ENCODE data around the gene BCORL1.

The BCORL1 gene

GRCh38 chrX:130091980-130092522 lies 109.6 kb downstream of the BCORL1 start:
- Histone ChIP-seq H3K9me3 (ENCODE audit: control insufficient read depth, insufficient read depth, low read length) (no peaks in the 10 kb centered on the region), H3K9ac (ENCODE audit: low read depth, low read length) (no peak overlapping the region), H3K4me3 (ENCODE audit: low read depth, low read length) (no peak overlapping the region), H3K4me1 (ENCODE audit: control insufficient read depth, insufficient read depth, low read length) (no peaks in the 10 kb centered on the region), H3K36me3 (ENCODE audit: control insufficient read depth, insufficient read depth, low read length) (no peaks in the 10 kb centered on the region), H3K27me3 (ENCODE audit: control insufficient read depth, insufficient read depth, low read length) (no peaks in the 10 kb centered on the region)

DNA sequence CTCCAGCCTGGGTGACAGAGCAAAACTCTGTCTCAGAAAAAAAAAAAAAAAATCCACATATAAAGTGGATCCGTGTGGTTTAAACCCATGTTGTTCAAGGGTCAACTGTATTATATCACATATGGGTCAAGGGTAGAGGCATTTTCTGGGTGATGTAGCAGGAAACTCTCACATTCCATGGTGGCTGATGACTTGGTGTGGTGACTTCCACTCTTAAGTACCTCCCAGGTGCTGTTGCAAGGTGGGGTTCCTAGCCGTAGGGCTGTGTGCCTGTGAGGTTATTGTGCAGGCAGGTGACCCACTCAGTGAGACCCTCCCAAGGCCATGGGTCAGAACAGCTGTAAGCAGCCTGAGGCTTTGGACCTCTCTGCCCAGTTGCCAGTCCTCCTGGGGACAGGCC lies 110.8 kb downstream of the BCORL1 start:
- Histone ChIP-seq H3K9me3 (ENCODE audit: control insufficient read depth, insufficient read depth, low read length) (no peaks in the 10 kb centered on the region), H3K27me3 (ENCODE audit: control insufficient read depth, insufficient read depth, low read length) (no peaks in the 10 kb centered on the region), H3K4me1 (ENCODE audit: control insufficient read depth, insufficient read depth, low read length) (peaks cover 2% of the 10 kb centered on the region)

DNA sequence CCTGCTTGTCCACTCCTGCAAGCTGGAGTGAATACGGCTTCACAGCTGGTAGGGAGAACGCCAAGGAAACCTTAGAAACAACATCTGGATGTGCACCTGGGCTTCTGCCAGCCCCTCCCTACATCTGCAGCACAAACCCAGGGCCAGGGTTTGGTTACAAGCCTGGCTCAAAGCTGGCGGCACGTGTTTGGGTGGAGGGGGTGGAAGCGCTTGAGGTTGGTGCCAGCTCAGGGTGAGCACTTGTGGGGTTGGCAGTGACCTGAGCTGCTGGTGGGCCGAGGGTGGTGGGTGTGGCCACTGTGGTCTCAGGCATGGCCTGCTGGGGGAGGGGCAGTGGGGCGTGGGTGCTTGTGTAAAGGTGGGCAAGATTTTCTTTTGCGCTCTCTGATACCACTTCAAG lies 112.3 kb downstream of the BCORL1 start:
- no peaks in the 10 kb centered on the region for H3K9me3 ChIP-seq (ENCODE audit: control insufficient read depth, insufficient read depth, low read length)

More for the DNA sequence above, 110.8 kb downstream of the BCORL1 start:
- Histone ChIP-seq H3K36me3 (ENCODE audit: control insufficient read depth, insufficient read depth, low read length) (no peaks in the 10 kb centered on the region), H3K4me3 (ENCODE audit: low read depth, low read length) (no peak overlapping the region), H3K9ac (ENCODE audit: low read depth, low read length) (no peak overlapping the region)

GRCh38 chrX:130095249-130096030 lies 113.0 kb downstream of the BCORL1 start:
- Histone ChIP-seq H3K36me3 (ENCODE audit: control insufficient read depth, insufficient read depth, low read length) (no peaks in the 10 kb centered on the region), H3K4me3 (ENCODE audit: low read depth, low read length) (no peak overlapping the region), H3K9ac (ENCODE audit: low read depth, low read length) (no peak overlapping the region), H3K9me3 (ENCODE audit: control insufficient read depth, insufficient read depth, low read length) (no peaks in the 10 kb centered on the region), H3K27me3 (ENCODE audit: control insufficient read depth, insufficient read depth, low read length) (no peaks in the 10 kb centered on the region), H3K4me1 (ENCODE audit: control insufficient read depth, insufficient read depth, low read length) (peaks cover 2% of the 10 kb centered on the region)

More for the DNA sequence above, 112.3 kb downstream of the BCORL1 start:
- peaks cover 2% of the 10 kb centered on the region for H3K4me1 ChIP-seq (ENCODE audit: control insufficient read depth, insufficient read depth, low read length)
- H3K27me3 ChIP-seq (ENCODE audit: control insufficient read depth, insufficient read depth, low read length) = no peaks in the 10 kb centered on the region
- H3K9ac ChIP-seq (ENCODE audit: low read depth, low read length) = no peak overlapping the region
- H3K36me3 ChIP-seq (ENCODE audit: control insufficient read depth, insufficient read depth, low read length) = no peaks in the 10 kb centered on the region
- no peak overlapping the region for H3K4me3 ChIP-seq (ENCODE audit: low read depth, low read length)

- Histone ChIP-seq H3K27me3 (ENCODE audit: control insufficient read depth, insufficient read depth, low read length) (no peaks in the 10 kb centered on the region), H3K36me3 (ENCODE audit: control insufficient read depth, insufficient read depth, low read length) (no peaks in the 10 kb centered on the region), H3K9ac (ENCODE audit: low read depth, low read length) (no peak overlapping the region), H3K9me3 (ENCODE audit: control insufficient read depth, insufficient read depth, low read length) (no peaks in the 10 kb centered on the region), H3K4me1 (ENCODE audit: control insufficient read depth, insufficient read depth, low read length) (peaks cover 2% of the 10 kb centered on the region), H3K4me3 (ENCODE audit: low read depth, low read length) (no peak overlapping the region)
Measured at GRCh38 chrX:130097507-130098209, 115.2 kb downstream of the BCORL1 start.

DNA sequence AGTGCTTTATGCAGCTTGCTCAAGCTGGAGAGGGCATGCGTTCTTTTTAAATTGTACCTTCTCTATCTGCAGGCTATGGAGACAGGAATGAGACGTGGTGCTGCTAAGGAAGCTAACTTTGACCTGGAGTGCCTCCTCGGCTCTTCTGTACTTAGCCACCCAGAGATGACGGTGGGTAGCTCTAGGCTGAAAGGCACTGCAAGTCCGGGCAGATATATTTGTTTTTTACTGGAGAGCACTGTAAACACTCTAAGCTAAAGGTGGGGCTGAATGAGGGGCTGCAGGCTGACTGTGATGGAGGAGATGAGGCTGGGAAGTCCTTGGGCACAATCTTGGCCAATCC lies 115.7 kb downstream of the BCORL1 start:
- H3K4me1 ChIP-seq (ENCODE audit: control insufficient read depth, insufficient read depth, low read length) = peaks cover 5% of the 10 kb centered on the region
- no peaks in the 10 kb centered on the region for H3K27me3 ChIP-seq (ENCODE audit: control insufficient read depth, insufficient read depth, low read length)
- H3K9me3 ChIP-seq (ENCODE audit: control insufficient read depth, insufficient read depth, low read length) = no peaks in the 10 kb centered on the region
- no peak overlapping the region for H3K4me3 ChIP-seq (ENCODE audit: low read depth, low read length)
- no peaks in the 10 kb centered on the region for H3K36me3 ChIP-seq (ENCODE audit: control insufficient read depth, insufficient read depth, low read length)
- H3K9ac ChIP-seq (ENCODE audit: low read depth, low read length) = no peak overlapping the region

- no peak overlapping the region for H3K9ac ChIP-seq (ENCODE audit: low read depth, low read length)
- peaks cover 13% of the 10 kb centered on the region for H3K4me1 ChIP-seq (ENCODE audit: control insufficient read depth, insufficient read depth, low read length)
- no peaks in the 10 kb centered on the region for H3K9me3 ChIP-seq (ENCODE audit: control insufficient read depth, insufficient read depth, low read length)
- no peaks in the 10 kb centered on the region for H3K36me3 ChIP-seq (ENCODE audit: control insufficient read depth, insufficient read depth, low read length)
- no peak overlapping the region for H3K4me3 ChIP-seq (ENCODE audit: low read depth, low read length)
- no peaks in the 10 kb centered on the region for H3K27me3 ChIP-seq (ENCODE audit: control insufficient read depth, insufficient read depth, low read length)
Measured at GRCh38 chrX:130100180-130100579, 117.7 kb downstream of the BCORL1 start.

DNA sequence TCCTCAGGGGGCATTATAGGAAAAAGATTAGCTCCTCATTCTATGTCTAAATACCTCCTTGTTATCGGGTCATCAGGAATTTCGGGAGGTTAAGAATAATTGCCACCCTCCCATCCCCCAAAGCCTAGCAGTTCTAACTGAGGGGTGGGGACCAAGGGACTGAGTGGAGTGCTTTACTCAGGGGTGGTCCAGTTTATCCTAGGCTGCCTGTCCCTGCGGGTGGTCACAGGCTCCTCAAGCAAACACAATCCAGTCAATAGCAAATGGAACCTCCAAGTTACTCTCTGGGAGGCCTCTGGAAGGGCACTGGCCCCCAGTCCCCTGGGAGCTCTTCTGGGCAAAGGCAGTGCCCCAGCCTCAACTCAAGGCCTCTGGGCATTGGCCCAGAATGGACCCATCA lies 121.2 kb downstream of the BCORL1 start:
- Histone ChIP-seq H3K27me3 (ENCODE audit: control insufficient read depth, insufficient read depth, low read length) (peaks cover 7% of the 10 kb centered on the region), H3K36me3 (ENCODE audit: control insufficient read depth, insufficient read depth, low read length) (no peaks in the 10 kb centered on the region), H3K9me3 (ENCODE audit: control insufficient read depth, insufficient read depth, low read length) (no peaks in the 10 kb centered on the region), H3K4me3 (ENCODE audit: low read depth, low read length) (no peak overlapping the region), H3K9ac (ENCODE audit: low read depth, low read length) (no peak overlapping the region), H3K4me1 (ENCODE audit: control insufficient read depth, insufficient read depth, low read length) (peaks cover 15% of the 10 kb centered on the region)

- Histone ChIP-seq H3K4me1 (ENCODE audit: control insufficient read depth, insufficient read depth, low read length) (peaks cover 19% of the 10 kb centered on the region), H3K9ac (ENCODE audit: low read depth, low read length) (no peak overlapping the region)
Measured at GRCh38 chrX:130105244-130105643, 122.8 kb downstream of the BCORL1 start.

GRCh38 chrX:130106071-130106470 lies 123.6 kb downstream of the BCORL1 start:
- H3K9ac ChIP-seq (ENCODE audit: low read depth, low read length) = no peak overlapping the region
- no peak overlapping the region for H3K4me3 ChIP-seq (ENCODE audit: low read depth, low read length)
- H3K27me3 ChIP-seq (ENCODE audit: control insufficient read depth, insufficient read depth, low read length) = peaks cover 22% of the 10 kb centered on the region
- H3K9me3 ChIP-seq (ENCODE audit: control insufficient read depth, insufficient read depth, low read length) = no peaks in the 10 kb centered on the region
- H3K4me1 ChIP-seq (ENCODE audit: control insufficient read depth, insufficient read depth, low read length) = peaks cover 19% of the 10 kb centered on the region
- no peaks in the 10 kb centered on the region for H3K36me3 ChIP-seq (ENCODE audit: control insufficient read depth, insufficient read depth, low read length)

More at GRCh38 chrX:130105244-130105643, 122.8 kb downstream of the BCORL1 start:
- Histone ChIP-seq H3K4me3 (ENCODE audit: low read depth, low read length) (no peak overlapping the region), H3K36me3 (ENCODE audit: control insufficient read depth, insufficient read depth, low read length) (no peaks in the 10 kb centered on the region), H3K9me3 (ENCODE audit: control insufficient read depth, insufficient read depth, low read length) (no peaks in the 10 kb centered on the region), H3K27me3 (ENCODE audit: control insufficient read depth, insufficient read depth, low read length) (peaks cover 21% of the 10 kb centered on the region)

All from iPS-15b (cell line).